Epithelial cell of esophagus (primary cell): ENCODE data around the gene NOD1.

Experiments used
- DNase-seq: peaks from one replicate; pipeline ENCODE4 v3.0.0; 2010; ENCODE audit warnings: low read depth
- H3K4me3 ChIP-seq: 2 replicates; pipeline ENCODE4 v1.5.1; 2011; ENCODE audit warnings: mild to moderate bottlenecking, low read length, control low read depth
- CTCF ChIP-seq: IDR thresholded peaks from 2 replicates; pipeline ENCODE4 v1.5.1; 2011; ENCODE audit warnings: low read depth, mild to moderate bottlenecking, low read length, control low read depth, inconsistent platforms; ENCODE audit not compliant: insufficient read depth; ENCODE audit errors: missing control alignments

NOD1 gene

GRCh38 chr7:30453016-30453415, 25.6 kb downstream of the NOD1 start:
- no peak overlapping the region for H3K4me3 ChIP-seq
- DNase-seq, result no peak
- TF ChIP-seq CTCF, result no peak

DNA sequence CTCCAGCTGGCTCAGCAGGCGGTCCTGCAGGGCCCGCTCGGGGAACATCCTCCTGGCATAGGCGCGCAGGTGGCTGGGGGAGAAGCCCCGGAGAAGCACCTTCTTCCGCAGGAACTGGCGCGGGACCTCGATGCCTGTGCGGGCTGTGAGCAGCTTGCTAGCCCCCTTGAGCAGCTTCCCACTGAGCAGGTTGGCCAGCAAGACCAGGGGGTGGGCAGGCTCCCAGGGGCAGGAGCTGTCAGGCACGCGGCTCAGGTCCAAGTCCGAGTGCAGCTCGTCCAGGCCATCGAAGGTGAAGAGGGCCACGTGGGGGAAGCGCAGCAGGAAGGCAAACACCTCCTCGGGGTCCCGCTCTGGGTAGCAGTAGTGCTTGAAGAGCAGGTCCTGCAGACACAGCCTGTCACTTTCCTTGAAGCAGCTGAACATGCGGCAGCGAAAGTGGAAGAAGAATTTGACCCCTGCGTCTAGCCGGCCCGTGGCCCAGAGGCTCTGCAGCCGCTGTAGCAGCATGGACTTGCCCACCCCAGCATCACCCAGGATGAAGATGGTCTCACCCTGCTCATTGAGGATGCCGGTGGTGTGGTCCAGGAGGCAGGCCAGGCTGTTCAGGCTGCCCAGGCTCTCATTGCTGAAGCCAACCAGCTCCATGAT, 26.2 kb downstream of the NOD1 start:
- H3K4me3 ChIP-seq, result no peak overlapping the region
- DNase-seq, result no peak
- no peak for TF ChIP-seq CTCF

DNA sequence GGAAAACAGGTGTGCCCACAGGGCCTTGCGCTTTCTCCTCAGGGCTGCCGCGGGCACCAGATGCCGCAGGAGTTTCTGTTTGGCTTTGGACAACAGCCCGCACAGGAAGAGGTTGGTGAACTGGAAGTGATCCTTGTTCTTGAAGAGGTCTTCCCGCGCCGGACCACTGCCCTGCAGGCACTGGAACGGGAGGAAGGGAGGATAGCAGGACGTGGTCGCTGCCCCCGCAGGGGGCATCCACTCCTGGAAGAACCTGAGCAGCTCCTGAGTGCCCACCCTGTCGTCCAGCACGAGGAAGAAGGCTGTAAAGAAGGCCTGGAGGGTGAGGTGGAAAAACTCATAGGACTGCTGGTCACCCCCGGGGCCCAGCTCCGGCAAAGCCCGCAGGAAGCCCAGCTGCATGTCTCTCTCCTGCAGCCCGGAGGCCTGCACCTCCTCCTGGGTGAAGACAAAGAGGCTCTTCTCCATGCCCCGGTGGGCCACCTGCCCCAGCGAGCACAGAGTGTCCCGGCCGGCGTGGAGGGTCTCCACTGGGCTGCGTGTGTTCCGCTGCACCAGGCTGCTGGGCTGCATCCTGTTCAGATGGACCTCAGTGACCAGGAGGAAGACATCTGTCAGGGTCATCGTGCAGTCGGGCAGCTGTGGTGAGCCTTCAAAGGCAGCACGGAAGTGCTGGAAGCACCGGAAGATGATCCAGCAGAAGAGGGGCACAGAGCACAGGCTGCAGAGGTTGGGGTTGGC, 26.9 kb downstream of the NOD1 start:
- H3K4me3 ChIP-seq, result no peak overlapping the region
- DNase-seq, result no peak
- no peak for TF ChIP-seq CTCF

DNA sequence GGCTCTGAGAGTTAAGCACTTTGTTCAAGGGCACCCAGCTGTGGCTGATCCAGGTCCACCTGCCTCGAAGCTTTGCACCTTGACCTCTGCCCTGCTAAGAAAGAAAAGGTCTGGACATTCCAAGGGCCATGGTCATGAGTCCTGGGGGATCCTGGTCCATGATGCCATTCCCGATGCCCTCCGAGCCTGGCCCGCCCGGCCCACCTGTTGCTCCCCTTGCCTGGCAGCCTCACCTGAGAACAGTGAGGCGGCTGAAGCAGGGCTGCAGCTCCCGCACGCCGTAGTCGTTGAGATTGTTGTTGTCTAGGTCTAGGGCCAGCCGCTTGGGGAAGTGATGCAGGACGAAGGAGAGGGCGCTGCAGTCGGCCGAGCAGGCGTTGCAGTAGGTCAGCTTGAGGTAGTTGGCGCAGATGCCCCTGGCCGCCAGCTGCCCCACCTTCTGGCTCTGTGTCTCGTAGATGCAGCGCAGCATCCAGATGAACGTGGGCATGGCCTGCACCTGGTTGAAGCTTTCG, 27.5 kb downstream of the NOD1 start:
- H3K4me3 ChIP-seq, result no peak overlapping the region
- TF ChIP-seq CTCF, result no peak
- no peak for DNase-seq

- no peak for DNase-seq
- TF ChIP-seq CTCF, result no peak
- H3K4me3 ChIP-seq, result no peak overlapping the region
Measured at GRCh38 chr7:30450240-30450982, 28.2 kb downstream of the NOD1 start.

- H3K4me3 ChIP-seq, result no peak overlapping the region
- no peak for DNase-seq
- no peak for TF ChIP-seq CTCF
Measured at GRCh38 chr7:30448461-30449189, 30.0 kb downstream of the NOD1 start.
